Common myeloid progenitor, CD34-positive (primary cell): Measurements from ENCODE around the gene GUF1. TPM values are rescaled to one million over a fixed set of nuclear protein-coding genes. Genes with fewer than 3 reads are reported as not detected.
A peak's percentile ranks its signal among the peaks of the same experiment; 100 is the strongest.

Experiments used
- CTCF ChIA-PET: fragments of 350-600 bp; sonication (Branson Sonifier 250); formaldehyde crosslinking; loops from one replicate; lab custom pipeline; 2021; ENCODE audit warnings: antibody characterized with exemption; lab: Charles Lee
- POLR2A ChIA-PET: fragments of 350-600 bp; sonication (Branson Sonifier 250); formaldehyde crosslinking; loops from one replicate; lab custom pipeline; 2021; ENCODE audit warnings: antibody characterized with exemption; lab: Charles Lee
- DNase-seq, 3 donors: peaks; one replicate each; pipeline versions ENCODE4 v3.0.0 to v3.0.0-alpha.2; 2013
- H3K27ac ChIP-seq, 2 experiments: 1 replicate in 1 of 2; 2 replicates in 1 of 2; pipeline ENCODE4 v1.7.0; 2013; ENCODE audit warnings: inconsistent platforms in 2 of 2, low read length in 2 of 2, mild to moderate bottlenecking in 2 of 2, low read depth in 1 of 2, moderate library complexity in 1 of 2; ENCODE audit not compliant: severe bottlenecking in 2 of 2, insufficient read depth in 1 of 2, poor library complexity in 1 of 2
- H3K27me3 ChIP-seq, 5 experiments: replicated peaks in 2 of 5; 1 replicate in 3 of 5; 2 replicates in 2 of 5; pipeline versions ENCODE4 v1.6.1 to v1.7.0; 2013; ENCODE audit warnings: low read length in 4 of 5, mild to moderate bottlenecking in 2 of 5, moderate library complexity in 2 of 5, inconsistent platforms in 1 of 5; ENCODE audit not compliant: insufficient read depth in 5 of 5, control insufficient read depth in 4 of 5
- H3K36me3 ChIP-seq, 4 experiments: 1 replicate in 2 of 4; 2 replicates in 2 of 4; pipeline versions ENCODE4 v1.6.1 to v1.7.0; 2013; ENCODE audit warnings: low read length in 3 of 4, control low read depth in 1 of 4, mild to moderate bottlenecking in 1 of 4; ENCODE audit not compliant: control insufficient read depth in 4 of 4, insufficient read depth in 4 of 4
- H3K4me1 ChIP-seq, 4 experiments: 1 replicate in 3 of 4; 2 replicates in 1 of 4; pipeline versions ENCODE4 v1.6.1 to v1.7.1; 2013; ENCODE audit warnings: low read length in 3 of 4, mild to moderate bottlenecking in 3 of 4, control low read depth in 1 of 4, inconsistent platforms in 1 of 4, moderate library complexity in 1 of 4; ENCODE audit not compliant: control insufficient read depth in 4 of 4, insufficient read depth in 4 of 4; ENCODE audit errors: control extremely low read depth in 1 of 4
- H3K4me3 ChIP-seq, 7 experiments: 1 replicate in 4 of 7; 2 replicates in 3 of 7; pipeline versions ENCODE4 v1.5.1 to v1.7.0; 2013; ENCODE audit warnings: mild to moderate bottlenecking in 7 of 7, low read length in 6 of 7, moderate library complexity in 6 of 7, inconsistent platforms in 2 of 7, low read depth in 2 of 7, control low read depth in 1 of 7; ENCODE audit not compliant: insufficient read depth in 4 of 7, control insufficient read depth in 1 of 7; ENCODE audit errors: extremely low read depth in 1 of 7
- H3K9me3 ChIP-seq, 5 experiments: 1 replicate in 4 of 5; 2 replicates in 1 of 5; pipeline versions ENCODE4 v1.6.1 to v1.7.1; 2013; ENCODE audit warnings: low read length in 4 of 5, mild to moderate bottlenecking in 2 of 5, inconsistent platforms in 1 of 5, low read depth in 1 of 5, moderate library complexity in 1 of 5; ENCODE audit not compliant: control insufficient read depth in 4 of 5, insufficient read depth in 2 of 5; ENCODE audit errors: control extremely low read depth in 1 of 5
- WGBS: methylation state at CpG from one replicate; pipeline ENCODE4 v1.1.5; 2013; ENCODE audit not compliant: insufficient coverage; 5-methylcytosine and 5-hydroxymethylcytosine counted together
- polyA plus RNA-seq: library from polyadenylated mRNA; unstranded; fragments of 120-200 nt; gene quantifications from one replicate; pipeline ENCODE4 v1.2.1, GENCODE V29; 2013

GUF1 gene
- 26.6 TPM for polyA plus RNA-seq

DNA sequence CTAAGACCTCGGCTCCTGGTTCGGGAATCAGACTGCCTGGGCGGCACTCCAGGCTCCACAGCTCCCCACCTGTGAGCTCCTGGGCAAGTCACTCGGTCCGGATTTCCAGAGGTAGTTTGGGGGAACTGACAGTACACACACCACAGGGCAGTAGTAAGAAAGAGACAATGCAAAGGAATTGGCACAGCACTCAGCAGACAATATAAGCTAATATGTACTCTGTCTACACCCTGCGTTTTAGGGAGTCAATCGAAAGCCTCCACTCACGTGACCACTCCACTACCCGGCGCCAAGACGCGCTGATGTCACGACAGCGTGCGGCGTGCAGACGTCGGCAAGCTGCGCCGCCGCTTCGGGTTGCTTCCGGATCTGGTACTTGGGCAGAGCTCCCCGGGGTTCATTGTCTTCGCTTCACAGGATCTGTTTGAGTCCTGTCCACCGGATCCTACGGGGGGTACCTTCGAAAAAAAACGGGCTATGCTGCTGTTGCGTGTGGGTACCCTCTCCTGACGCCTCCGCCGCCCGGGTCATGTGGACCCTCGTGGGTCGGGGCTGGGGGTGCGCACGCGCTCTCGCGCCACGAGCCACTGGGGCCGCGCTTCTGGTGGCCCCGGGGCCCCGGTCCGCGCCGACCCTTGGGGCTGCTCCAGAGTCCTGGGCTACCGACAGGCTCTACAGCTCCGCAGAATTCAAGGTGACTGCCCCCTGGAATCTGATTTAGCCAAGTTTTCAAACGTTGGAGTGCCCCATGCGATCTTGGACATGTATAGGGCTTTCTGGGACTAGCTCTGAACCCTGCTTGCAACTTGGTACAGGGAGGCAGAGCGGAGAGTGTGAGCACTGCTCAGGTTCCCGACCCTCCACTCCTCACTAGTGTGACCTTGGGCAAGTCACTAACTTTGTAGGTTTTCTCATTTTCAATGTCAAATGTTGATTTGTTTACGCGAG, at the start of gene GUF1:
Gene GUF1 (plus strand): TSS at position 327 of the 948 bp plus-strand sequence. CDS start 203 bp downstream, at position 530.
- Histone ChIP-seq H3K4me1 (peaks cover 14 to 29% (median 19%) of the 10 kb centered on the region in 4 experiments), H3K9me3 (no peaks in the 10 kb centered on the region), H3K36me3 (peaks cover 1 to 14% (median 10%) of the 10 kb centered on the region in 4 experiments), H3K27me3 (no peaks in the 10 kb centered on the region), H3K27ac (peak within 1 kb of the TSS; percentile 90 to 93), H3K4me3 (peak within 1 kb of the TSS; percentile 71 to 99 (median 85))
- peak; percentile 91 to 97 (median 96) for DNase-seq
- WGBS, result under 1% methylated on average over 53 of the region's 57 CpGs
- ChIA-PET POLR2A (interaction anchor here (0.8 to 1.7 kb wide), 2 partner anchors 10 to 48 kb away, joined by 3 to 7 read pairs; partner anchors contain the start of gene GNPDA2), CTCF (interaction anchor here (1.2 to 1.7 kb wide), 2 partner anchors 12 to 38 kb away, joined by 5 to 6 read pairs; no protein-coding TSS in a partner anchor)

GRCh38 chr4:44629280-44629866, 48.8 kb upstream of the GUF1 start:
- ChIA-PET CTCF (interaction anchor here (1.2 kb wide), 1 partner anchor 1499 kb away, joined by 4 read pairs; no protein-coding TSS in a partner anchor), POLR2A (no interaction called here)
- no peak overlapping the region for H3K27ac ChIP-seq
- 0% methylated on average over 2 of the region's 2 CpGs for WGBS
- H3K4me3 ChIP-seq, result no peak overlapping the region
- H3K36me3 ChIP-seq, result no peaks in the 10 kb centered on the region
- H3K9me3 ChIP-seq, result no peaks in the 10 kb centered on the region
- no peaks in the 10 kb centered on the region for H3K4me1 ChIP-seq
- DNase-seq, result peak; percentile 55 to 75 (median 75)
- peaks cover 0 to 3% (median 2%) of the 10 kb centered on the region in 5 experiments for H3K27me3 ChIP-seq

- DNase-seq, result no peak
- ChIA-PET POLR2A (no interaction called here), CTCF (interaction anchor here (0.9 kb wide), 1 partner anchor 26 kb away, joined by 3 read pairs; no protein-coding TSS in a partner anchor)
- Histone ChIP-seq H3K36me3 (no peaks in the 10 kb centered on the region), H3K4me3 (no peak overlapping the region), H3K4me1 (no peaks in the 10 kb centered on the region), H3K9me3 (no peaks in the 10 kb centered on the region), H3K27me3 (peaks cover 0 to 5% (median 3%) of the 10 kb centered on the region in 5 experiments), H3K27ac (no peak overlapping the region)
- no CpG with 5 or more reads among the region's 4 CpGs for WGBS
Measured at GRCh38 chr4:44632089-44632488, 46.1 kb upstream of the GUF1 start.

DNA sequence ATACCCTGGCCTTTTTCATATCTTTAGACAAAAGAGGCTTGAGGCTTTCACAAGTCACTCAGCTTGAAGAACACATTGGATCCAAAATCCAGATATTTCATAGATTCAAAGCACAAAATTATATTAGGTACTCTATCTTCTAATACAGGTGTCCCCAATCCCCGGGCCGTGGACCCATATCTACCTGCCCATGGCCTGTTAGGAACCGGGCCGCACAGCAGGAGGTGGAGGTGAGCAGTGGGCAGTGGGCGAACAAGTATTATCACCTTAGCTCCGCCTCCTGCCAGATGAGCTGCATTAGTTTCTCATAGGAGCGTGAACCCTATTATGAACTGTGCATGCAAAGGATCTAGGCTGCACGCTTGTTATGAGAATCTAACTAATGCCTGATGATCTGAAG, 45.5 kb upstream of the GUF1 start:
- peaks cover 0 to 5% (median 3%) of the 10 kb centered on the region in 5 experiments for H3K27me3 ChIP-seq
- 95% methylated on average over 8 of the region's 8 CpGs for WGBS
- no peak overlapping the region for H3K27ac ChIP-seq
- POLR2A ChIA-PET, result no interaction called here
- H3K9me3 ChIP-seq, result no peaks in the 10 kb centered on the region
- H3K4me1 ChIP-seq, result no peaks in the 10 kb centered on the region
- DNase-seq, result no peak
- no peaks in the 10 kb centered on the region for H3K36me3 ChIP-seq
- CTCF ChIA-PET, result no interaction called here
- H3K4me3 ChIP-seq, result no peak overlapping the region

DNA sequence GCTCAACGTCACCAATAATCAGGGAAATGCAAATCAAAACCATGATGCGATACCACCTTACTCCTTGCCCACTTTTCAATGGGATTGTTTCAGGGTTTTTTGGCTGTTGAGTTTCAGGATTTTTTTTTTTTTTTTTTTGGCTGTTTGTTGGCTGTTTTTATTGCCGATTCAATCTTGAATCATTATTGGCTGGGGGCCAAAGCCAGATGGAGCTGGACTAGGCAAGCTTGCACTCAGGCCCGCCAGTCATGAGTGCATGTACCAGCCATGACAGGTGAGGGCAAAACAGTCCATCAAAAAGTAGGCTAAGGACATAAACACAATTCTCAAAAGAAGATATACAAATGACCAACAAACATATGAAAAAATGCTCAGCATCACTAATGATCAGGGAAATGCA, 40.1 kb upstream of the GUF1 start:
- POLR2A ChIA-PET, result no interaction called here
- DNase-seq, result no peak
- H3K4me3 ChIP-seq, result no peak overlapping the region
- no peaks in the 10 kb centered on the region for H3K4me1 ChIP-seq
- H3K27ac ChIP-seq, result no peak overlapping the region
- no peaks in the 10 kb centered on the region for H3K36me3 ChIP-seq
- peaks cover 0 to 3% (median 1%) of the 10 kb centered on the region in 5 experiments for H3K9me3 ChIP-seq
- 100% methylated on average over 3 of the region's 4 CpGs for WGBS
- CTCF ChIA-PET, result no interaction called here
- peaks cover 0 to 3% (median 2%) of the 10 kb centered on the region in 5 experiments for H3K27me3 ChIP-seq

DNA sequence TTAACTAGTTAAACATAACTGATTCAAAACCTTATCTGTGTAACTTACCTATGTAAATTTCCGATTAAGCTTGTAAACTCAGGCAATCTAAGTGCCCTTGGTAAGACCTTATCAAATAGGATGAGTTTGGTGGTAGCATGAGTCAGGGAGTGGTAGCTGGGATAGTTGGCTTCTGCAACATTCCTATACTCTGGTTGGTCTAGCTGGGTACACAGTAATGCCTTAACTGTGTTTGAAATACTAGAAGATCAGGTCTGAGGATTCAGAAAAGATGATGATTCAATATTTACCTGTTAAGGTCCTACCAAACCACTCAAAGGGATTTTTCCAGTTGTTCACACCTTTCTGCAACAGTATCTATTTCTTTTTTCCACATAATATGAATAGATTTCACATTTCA, 32.1 kb upstream of the GUF1 start:
- ChIA-PET POLR2A (no interaction called here), CTCF (interaction anchor here (0.9 kb wide), 1 partner anchor 18 kb away, joined by 3 read pairs; no protein-coding TSS in a partner anchor)
- no peaks in the 10 kb centered on the region for H3K4me1 ChIP-seq
- no peak overlapping the region for H3K4me3 ChIP-seq
- H3K36me3 ChIP-seq, result no peaks in the 10 kb centered on the region
- no peak for DNase-seq
- peaks cover 0 to 12% (median 6%) of the 10 kb centered on the region in 5 experiments for H3K9me3 ChIP-seq
- no CpG with 5 or more reads among the region's 1 CpG for WGBS
- H3K27me3 ChIP-seq, result peaks cover 0 to 5% (median 0%) of the 10 kb centered on the region in 5 experiments
- no peak overlapping the region for H3K27ac ChIP-seq
